GM21723 (cell line): Measurements from ENCODE around the gene HNRNPUL1.
"Not testable (repeated sequence)": the region's sequence is repeated elsewhere in the genome, so short reads cannot be mapped to it uniquely, and the experiment has no call there.

Source experiments
- ATAC-seq: cut with Tn5 transposase; IDR thresholded peaks from one replicate; pipeline ENCODE4 v1.9.1; 2021; ENCODE audit warnings: mild to moderate bottlenecking, moderate library complexity; ENCODE audit not compliant: unreplicated experiment

Gene HNRNPUL1

DNA sequence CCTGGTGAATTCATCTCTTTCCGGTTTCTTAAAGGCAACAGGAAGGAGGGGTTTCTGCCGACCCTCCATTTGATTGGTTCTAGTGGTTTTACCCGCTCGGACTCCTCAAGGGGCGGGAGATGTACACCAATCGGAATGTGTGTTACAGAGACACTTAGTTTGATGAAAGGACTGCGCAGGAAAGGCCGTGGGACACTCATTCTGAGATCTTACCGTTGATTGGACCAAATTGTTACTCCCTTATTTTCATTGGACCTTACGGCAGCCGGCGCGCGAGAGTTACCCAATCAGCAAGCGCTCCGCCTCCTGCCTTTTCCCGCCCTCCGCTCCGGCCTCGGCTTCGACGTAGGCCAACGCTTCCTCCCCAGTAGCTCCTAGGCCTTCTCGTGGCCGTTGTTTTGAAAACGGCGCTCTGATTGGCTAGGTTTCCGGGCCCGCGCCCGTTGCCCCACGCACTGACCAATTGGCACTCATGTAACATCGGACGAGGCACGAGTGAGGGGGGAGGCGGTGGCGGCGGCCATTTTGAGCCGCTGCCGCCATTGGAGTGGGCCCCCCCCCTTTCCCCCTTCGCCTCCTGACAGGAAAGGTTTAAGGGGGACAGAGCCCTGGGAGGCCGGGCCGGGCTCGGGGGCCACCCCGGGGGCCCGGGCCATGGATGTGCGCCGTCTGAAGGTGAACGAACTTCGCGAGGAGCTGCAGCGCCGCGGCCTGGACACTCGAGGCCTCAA, at the start of gene HNRNPUL1:
Gene HNRNPUL1, plus strand, starts transcription at position 523 of the 731 bp plus-strand sequence. Its CDS starts 132 bp downstream, at position 655.
- peak; percentile 63 for ATAC-seq

- no peak for ATAC-seq
These were observed 46.4 kb upstream of the HNRNPUL1 start for GRCh38 chr19:41217741-41218140.

- no peak for ATAC-seq
These were observed 45.9 kb upstream of the HNRNPUL1 start for GRCh38 chr19:41218249-41218614.

GRCh38 chr19:41218615-41219507, 45.3 kb upstream of the HNRNPUL1 start, which contains the start of gene AXL:
Gene AXL, plus strand, starts transcription at chr19:41219223. Its CDS starts 170 bp downstream, at chr19:41219393.
- ATAC-seq, result no peak

DNA sequence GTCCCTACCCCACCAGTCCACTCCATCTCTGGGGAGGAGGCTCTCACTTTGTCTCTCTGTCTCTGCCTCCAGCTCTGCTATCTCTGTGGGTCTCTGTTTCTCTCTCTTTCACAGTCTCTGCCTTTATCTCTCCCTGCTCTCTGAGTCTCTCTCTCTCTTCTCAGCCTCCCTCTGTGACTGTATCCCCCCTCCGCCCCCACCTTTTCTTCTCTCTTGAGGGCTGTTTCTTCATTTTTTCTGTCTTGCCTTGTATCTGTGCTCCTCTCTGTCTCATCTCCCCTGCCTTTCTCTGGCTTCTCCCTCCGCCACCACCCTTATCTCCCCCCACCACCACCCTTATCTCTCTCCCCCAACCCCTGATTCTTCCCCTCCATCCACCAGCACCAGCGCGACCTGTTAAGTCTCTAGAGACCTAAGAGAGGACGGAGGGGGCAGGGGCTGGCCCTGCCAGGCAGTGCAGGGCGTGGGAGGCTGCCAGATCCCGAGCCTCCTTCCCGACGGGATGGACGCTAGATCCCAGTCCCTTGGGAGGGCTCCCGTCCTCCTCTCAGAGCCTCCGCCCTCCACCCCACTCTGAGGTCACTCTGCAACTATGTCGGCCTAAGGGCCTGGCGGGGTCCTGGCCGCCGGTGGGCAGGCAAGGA, 44.1 kb upstream of the HNRNPUL1 start:
- ATAC-seq, result no peak

- no peak for ATAC-seq
These were observed 43.4 kb upstream of the HNRNPUL1 start for GRCh38 chr19:41220811-41221210.

DNA sequence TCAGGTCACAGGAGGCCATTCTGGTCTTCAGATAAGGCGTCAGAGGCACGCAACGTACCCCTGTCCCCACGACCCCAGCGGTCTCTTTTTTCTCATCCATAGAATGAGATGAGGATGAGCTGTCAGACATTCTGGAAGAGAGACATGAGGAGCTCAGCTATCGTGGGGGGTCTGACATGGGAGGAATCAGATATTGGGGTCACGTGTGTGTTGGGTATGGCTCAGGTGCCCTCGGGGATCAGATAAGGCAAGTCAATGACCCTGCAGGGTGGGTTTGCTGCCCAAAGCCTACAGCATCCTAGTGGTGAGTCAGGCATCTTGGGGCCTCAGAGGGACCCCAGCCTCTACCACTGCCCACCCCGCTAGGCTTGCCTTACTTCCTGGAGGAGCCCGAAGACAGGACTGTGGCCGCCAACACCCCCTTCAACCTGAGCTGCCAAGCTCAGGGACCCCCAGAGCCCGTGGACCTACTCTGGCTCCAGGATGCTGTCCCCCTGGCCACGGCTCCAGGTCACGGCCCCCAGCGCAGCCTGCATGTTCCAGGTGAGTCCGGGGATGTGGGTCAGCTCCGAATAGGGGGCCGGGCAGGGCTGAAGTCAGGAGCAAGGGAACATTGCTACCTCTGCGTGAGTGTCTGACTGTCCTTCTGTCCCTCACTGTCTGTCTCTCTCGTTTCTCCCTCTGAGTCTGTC, 42.5 kb upstream of the HNRNPUL1 start:
- ATAC-seq, result no peak

GRCh38 chr19:41222240-41222639, 41.9 kb upstream of the HNRNPUL1 start:
- ATAC-seq, result no peak

GRCh38 chr19:41223431-41224234, 40.5 kb upstream of the HNRNPUL1 start:
- no peak for ATAC-seq

GRCh38 chr19:41224632-41225031, 39.5 kb upstream of the HNRNPUL1 start:
- ATAC-seq, result no peak

- no peak for ATAC-seq
These were observed 38.7 kb upstream of the HNRNPUL1 start for GRCh38 chr19:41225238-41226052.

GRCh38 chr19:41226053-41226873, 37.9 kb upstream of the HNRNPUL1 start:
- no peak for ATAC-seq

DNA sequence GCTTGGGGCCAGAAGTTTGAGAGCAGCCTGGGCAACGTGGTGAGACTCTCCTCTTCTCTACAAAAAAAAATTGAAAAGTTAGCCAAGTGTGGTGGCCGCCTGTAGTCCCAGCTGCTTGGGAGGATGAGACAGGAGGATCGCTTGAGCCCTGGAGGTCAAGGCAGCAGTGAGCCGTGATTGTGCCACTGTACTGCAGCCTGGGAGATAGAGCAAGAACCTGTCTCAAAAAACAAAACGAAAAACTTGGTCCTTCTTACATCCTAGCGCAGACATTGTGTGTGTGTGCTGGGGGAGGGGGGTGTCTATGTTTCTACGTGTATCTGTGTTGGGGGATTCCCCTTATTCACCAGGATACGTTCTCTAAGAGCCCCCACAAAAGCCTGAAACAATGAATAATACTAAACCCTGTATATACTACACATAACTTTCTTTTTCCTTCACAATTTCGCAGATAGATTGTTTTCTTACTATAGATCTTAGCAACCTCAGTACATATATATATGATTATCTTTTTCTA, 37.2 kb upstream of the HNRNPUL1 start:
- ATAC-seq, result no peak

DNA sequence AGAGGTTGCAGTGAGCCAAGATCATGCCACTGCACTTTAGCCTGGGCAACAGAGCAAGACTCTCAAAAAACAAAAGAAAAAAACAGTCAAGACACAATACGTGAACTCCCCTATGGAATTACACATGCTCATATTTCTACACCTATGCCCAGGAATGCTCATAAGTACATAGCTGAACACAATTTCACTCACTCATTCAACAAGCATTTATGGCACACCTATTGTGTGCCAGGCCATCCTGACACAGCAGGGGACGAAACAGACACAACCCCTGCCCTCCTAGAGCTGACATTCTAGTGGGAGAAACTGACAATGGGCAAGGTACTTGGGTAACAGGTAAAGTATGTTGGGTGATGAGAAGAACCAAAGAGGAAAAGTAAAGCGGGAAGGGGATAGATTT, 35.7 kb upstream of the HNRNPUL1 start:
- no peak for ATAC-seq

DNA sequence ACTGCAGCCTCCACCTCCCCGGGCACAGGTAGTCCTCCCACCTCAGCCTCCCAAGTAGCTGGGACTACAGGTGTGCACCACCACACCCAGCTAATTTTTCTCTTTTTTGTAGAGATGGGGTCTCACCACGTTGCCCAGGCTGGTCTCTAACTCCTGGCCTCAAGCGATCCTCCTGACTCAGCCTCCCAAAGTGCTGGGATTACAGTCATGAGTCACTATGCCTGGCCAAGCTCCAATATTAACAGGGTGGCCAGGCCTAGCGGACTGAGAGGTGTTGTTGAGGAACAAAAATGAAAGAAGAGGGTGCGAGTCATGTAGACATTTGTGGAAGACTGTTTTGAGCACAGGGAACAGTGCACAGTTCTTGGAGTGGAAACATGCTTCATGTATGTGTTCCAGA, 34.8 kb upstream of the HNRNPUL1 start:
- not testable (repeated sequence) for ATAC-seq

- ATAC-seq, result no peak
These were observed 33.9 kb upstream of the HNRNPUL1 start for GRCh38 chr19:41230067-41230857.

DNA sequence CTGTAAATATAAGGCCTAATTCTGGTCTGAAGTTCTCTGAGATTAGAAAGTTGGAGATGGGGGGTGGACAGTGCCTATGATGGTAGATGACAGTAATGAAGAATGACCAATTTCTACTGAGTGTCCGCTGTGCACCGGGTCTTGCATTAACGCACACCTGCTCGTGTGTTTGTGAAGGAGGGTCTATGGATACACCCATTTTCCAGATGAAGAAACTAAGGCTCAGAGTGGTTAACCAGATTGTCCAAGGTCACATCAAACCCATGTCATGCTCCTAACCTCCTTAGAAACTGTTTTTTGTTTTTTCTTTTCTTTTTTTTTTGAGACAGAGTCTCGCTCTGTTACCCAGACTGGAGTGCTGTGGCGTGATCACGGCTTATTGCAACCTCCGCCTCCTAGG, 31.5 kb upstream of the HNRNPUL1 start:
- no peak for ATAC-seq
